GM12878 (cell line): Measurements from ENCODE around the gene WWOX. TPM values are rescaled to one million over a fixed set of nuclear protein-coding genes. Genes with fewer than 3 reads are reported as not detected.

Experiments used
- ESRRA ChIP-seq: IDR thresholded peaks from 2 replicates; pipeline ENCODE4 v1.6.1; 2012; ENCODE audit warnings: mild to moderate bottlenecking, low read length, improper control_type of control experiment
- ETV6 ChIP-seq, 2 experiments: fragments of 450-650 bp in 1 of 2; IDR thresholded peaks in 1 of 2; conservative IDR thresholded peaks in 1 of 2; 2 replicates each; pipeline ENCODE4 v1.6.1; 2014; ENCODE audit warnings: antibody characterized with exemption in 1 of 2, borderline replicate concordance in 1 of 2, low read depth in 1 of 2, mild to moderate bottlenecking in 1 of 2, moderate library complexity in 1 of 2
- FOXK2 ChIP-seq: fragments of 450-650 bp; IDR thresholded peaks from 2 replicates; pipeline ENCODE4 v1.6.1; 2017; ENCODE audit warnings: mild to moderate bottlenecking, moderate library complexity
- HCFC1 ChIP-seq: fragments of 150-350 bp; IDR thresholded peaks from 2 replicates; pipeline ENCODE4 v1.6.1; 2014; ENCODE audit warnings: low read length
- MEF2A ChIP-seq: IDR thresholded peaks from 2 replicates; pipeline ENCODE4 v1.6.1; 2011; ENCODE audit warnings: low read depth, mild to moderate bottlenecking, low read length, moderate library complexity; ENCODE audit not compliant: insufficient read depth
- NFIC ChIP-seq: IDR thresholded peaks from 2 replicates; pipeline ENCODE4 v1.6.1; 2012; ENCODE audit warnings: low read depth, mild to moderate bottlenecking, inconsistent platforms, low read length, moderate library complexity
- NFYB ChIP-seq: IDR thresholded peaks from 2 replicates; pipeline ENCODE4 v1.6.1; 2011; ENCODE audit warnings: low read depth, mild to moderate bottlenecking, low read length, improper control_type of control experiment, moderate library complexity; ENCODE audit not compliant: insufficient read depth
- POLR2AphosphoS2 ChIP-seq: IDR thresholded peaks from 2 replicates; pipeline ENCODE4 v1.6.1; 2011; ENCODE audit warnings: low read depth, mild to moderate bottlenecking, low read length, improper control_type of control experiment, moderate library complexity
- SMC3 ChIP-seq: IDR thresholded peaks from 2 replicates; pipeline ENCODE4 v1.6.1; 2011; ENCODE audit warnings: low read length, improper control_type of control experiment, borderline replicate concordance
- SREBF2 ChIP-seq: IDR thresholded peaks from 2 replicates; pipeline ENCODE4 v1.6.1; 2012; ENCODE audit warnings: mild to moderate bottlenecking, low read length
- STAT3 ChIP-seq: IDR thresholded peaks from 2 replicates; pipeline ENCODE4 v1.6.1; 2011; ENCODE audit warnings: low read depth, low read length, improper control_type of control experiment
- TARDBP ChIP-seq: IDR thresholded peaks from 2 replicates; pipeline ENCODE4 v1.6.1; 2016; ENCODE audit warnings: borderline replicate concordance
- YBX1 ChIP-seq: fragments of 450-650 bp; IDR thresholded peaks from 2 replicates; pipeline ENCODE4 v1.6.1; 2016; ENCODE audit warnings: antibody characterized with exemption
- ZBED1 ChIP-seq: IDR thresholded peaks from 2 replicates; pipeline ENCODE4 v1.6.1; 2016; ENCODE audit warnings: borderline replicate concordance
- ZNF274 ChIP-seq: IDR thresholded peaks from one replicate; pipeline ENCODE4 v1.8.0; 2011; ENCODE audit not compliant: insufficient read length, insufficient read depth
- polyA plus RNA-seq, 11 experiments: library from polyadenylated mRNA; depleted of rRNA in 4 of 11; unstranded in 6 of 11; stranded (reverse) in 5 of 11; fragments of >200 nt; fragmentation: Nextera tagmentation in 4 of 11; fragmentation: Illumina TruSeq in 1 of 11; extraction: Ambion mirVana in 4 of 11; extraction: Trizol in 1 of 11; gene quantifications; 1 replicate in 1 of 11; 2 replicates in 10 of 11; pipeline versions ENCODE4 v1.2.1 to v1.2.3, GENCODE V29; 2011 to 2016; ENCODE audit warnings: inconsistent platforms in 2 of 11, missing spikeins in 2 of 11, low read depth in 1 of 11
- total RNA-seq, 4 experiments: library from RNA; depleted of rRNA in 3 of 4; stranded (reverse); fragments of >200 nt in 3 of 4; fragmentation: Illumina TruSeq in 1 of 4; extraction: Trizol in 1 of 4; gene quantifications; 2 replicates each; pipeline versions ENCODE4 v1.2.1 to v1.2.3, GENCODE V29; 2013 to 2021
- TF ChIP-seq, protein P1 (sequence below): fragments of 150-350 bp; IDR thresholded peaks from 2 replicates; pipeline ENCODE4 v1.6.1; 2014; ENCODE audit warnings: mild to moderate bottlenecking, low read depth, low read length
- TF ChIP-seq, protein P2 (sequence below): fragments of 450-650 bp; IDR thresholded peaks from 2 replicates; pipeline ENCODE4 v1.6.1; 2014; ENCODE audit warnings: mild to moderate bottlenecking
- TF ChIP-seq, protein P3 (sequence below): IDR thresholded peaks from 2 replicates; pipeline ENCODE4 v1.6.1; 2011; ENCODE audit warnings: borderline replicate concordance, low read depth, mild to moderate bottlenecking, moderate library complexity, mixed read lengths, low read length; ENCODE audit not compliant: insufficient read depth; ENCODE audit errors: extremely low read length
- TF ChIP-seq, protein P4 (sequence below): fragments of 450-650 bp; formaldehyde crosslinking; IDR thresholded peaks from 2 replicates; pipeline ENCODE4 v1.5.0; 2022; ENCODE audit warnings: mild to moderate bottlenecking, missing genetic modification characterization
- TF ChIP-seq, protein P5 (sequence below): IDR thresholded peaks from 2 replicates; pipeline ENCODE4 v1.6.1; 2011; ENCODE audit warnings: low read depth, mild to moderate bottlenecking, low read length, moderate library complexity, borderline replicate concordance; ENCODE audit errors: extremely low read depth
- TF ChIP-seq, protein P6 (sequence below): fragments of 450-650 bp; IDR thresholded peaks from 2 replicates; pipeline ENCODE4 v1.6.1; 2017; ENCODE audit warnings: antibody characterized with exemption, mild to moderate bottlenecking, moderate library complexity

The WWOX gene
- total and polyA plus RNA-seq, 10 of the 15 experiments (the other 5 are each of a cell fraction or from before 2014, with no cell fraction given): 2.8 to 24.4 (median 17.8) TPM

DNA sequence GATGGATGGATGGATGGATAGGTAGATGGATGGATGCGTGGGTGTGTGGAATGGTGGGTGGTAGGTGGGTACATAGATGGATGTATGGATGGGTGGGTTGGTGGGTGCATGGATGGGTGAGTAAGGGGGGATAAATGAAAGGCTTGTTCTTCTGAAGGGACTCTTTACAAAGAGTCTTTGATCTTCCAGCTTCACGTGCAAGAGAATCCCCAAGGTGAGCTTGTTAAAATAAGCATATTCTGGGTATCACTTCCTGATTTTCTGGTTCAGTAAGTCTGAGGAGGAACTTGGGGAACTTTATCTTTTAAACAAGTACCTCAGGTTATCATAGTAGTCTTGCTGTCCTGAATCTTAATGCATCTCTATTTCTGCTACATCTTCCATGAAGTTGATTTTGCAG is 862.0 kb downstream of the WWOX start (continued):
- TF ChIP-seq ETV6 (conservative IDR thresholded peaks at IDR 0.05 in 1 of 2, IDR thresholded peaks at IDR 0.05 in 1 of 2; ENCODE audit: borderline replicate concordance in 1 of 2, low read depth in 1 of 2) (no peak), HCFC1 (no peak), YBX1 (no peak), POLR2AphosphoS2 (no peak), TARDBP (no peak), SREBF2 (no peak), NFYB (no peak), ZBED1 (peak; percentile 41; the same call in 1 of the 2 replicates), FOXK2 (peak; percentile 13; the same call in 1 of the 2 replicates), STAT3 (no peak), MEF2A (peak; percentile 82), ZNF274 (no peak), SMC3 (no peak), NFIC (peak; percentile 86), ESRRA (no peak)
- TF ChIP-seq, protein P1, sequence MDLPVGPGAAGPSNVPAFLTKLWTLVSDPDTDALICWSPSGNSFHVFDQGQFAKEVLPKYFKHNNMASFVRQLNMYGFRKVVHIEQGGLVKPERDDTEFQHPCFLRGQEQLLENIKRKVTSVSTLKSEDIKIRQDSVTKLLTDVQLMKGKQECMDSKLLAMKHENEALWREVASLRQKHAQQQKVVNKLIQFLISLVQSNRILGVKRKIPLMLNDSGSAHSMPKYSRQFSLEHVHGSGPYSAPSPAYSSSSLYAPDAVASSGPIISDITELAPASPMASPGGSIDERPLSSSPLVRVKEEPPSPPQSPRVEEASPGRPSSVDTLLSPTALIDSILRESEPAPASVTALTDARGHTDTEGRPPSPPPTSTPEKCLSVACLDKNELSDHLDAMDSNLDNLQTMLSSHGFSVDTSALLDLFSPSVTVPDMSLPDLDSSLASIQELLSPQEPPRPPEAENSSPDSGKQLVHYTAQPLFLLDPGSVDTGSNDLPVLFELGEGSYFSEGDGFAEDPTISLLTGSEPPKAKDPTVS: no peak
- TF ChIP-seq, protein P2, sequence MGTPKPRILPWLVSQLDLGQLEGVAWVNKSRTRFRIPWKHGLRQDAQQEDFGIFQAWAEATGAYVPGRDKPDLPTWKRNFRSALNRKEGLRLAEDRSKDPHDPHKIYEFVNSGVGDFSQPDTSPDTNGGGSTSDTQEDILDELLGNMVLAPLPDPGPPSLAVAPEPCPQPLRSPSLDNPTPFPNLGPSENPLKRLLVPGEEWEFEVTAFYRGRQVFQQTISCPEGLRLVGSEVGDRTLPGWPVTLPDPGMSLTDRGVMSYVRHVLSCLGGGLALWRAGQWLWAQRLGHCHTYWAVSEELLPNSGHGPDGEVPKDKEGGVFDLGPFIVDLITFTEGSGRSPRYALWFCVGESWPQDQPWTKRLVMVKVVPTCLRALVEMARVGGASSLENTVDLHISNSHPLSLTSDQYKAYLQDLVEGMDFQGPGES: no peak
- TF ChIP-seq, protein P3, sequence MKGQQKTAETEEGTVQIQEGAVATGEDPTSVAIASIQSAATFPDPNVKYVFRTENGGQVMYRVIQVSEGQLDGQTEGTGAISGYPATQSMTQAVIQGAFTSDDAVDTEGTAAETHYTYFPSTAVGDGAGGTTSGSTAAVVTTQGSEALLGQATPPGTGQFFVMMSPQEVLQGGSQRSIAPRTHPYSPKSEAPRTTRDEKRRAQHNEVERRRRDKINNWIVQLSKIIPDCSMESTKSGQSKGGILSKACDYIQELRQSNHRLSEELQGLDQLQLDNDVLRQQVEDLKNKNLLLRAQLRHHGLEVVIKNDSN: no peak
- TF ChIP-seq, protein P4, sequence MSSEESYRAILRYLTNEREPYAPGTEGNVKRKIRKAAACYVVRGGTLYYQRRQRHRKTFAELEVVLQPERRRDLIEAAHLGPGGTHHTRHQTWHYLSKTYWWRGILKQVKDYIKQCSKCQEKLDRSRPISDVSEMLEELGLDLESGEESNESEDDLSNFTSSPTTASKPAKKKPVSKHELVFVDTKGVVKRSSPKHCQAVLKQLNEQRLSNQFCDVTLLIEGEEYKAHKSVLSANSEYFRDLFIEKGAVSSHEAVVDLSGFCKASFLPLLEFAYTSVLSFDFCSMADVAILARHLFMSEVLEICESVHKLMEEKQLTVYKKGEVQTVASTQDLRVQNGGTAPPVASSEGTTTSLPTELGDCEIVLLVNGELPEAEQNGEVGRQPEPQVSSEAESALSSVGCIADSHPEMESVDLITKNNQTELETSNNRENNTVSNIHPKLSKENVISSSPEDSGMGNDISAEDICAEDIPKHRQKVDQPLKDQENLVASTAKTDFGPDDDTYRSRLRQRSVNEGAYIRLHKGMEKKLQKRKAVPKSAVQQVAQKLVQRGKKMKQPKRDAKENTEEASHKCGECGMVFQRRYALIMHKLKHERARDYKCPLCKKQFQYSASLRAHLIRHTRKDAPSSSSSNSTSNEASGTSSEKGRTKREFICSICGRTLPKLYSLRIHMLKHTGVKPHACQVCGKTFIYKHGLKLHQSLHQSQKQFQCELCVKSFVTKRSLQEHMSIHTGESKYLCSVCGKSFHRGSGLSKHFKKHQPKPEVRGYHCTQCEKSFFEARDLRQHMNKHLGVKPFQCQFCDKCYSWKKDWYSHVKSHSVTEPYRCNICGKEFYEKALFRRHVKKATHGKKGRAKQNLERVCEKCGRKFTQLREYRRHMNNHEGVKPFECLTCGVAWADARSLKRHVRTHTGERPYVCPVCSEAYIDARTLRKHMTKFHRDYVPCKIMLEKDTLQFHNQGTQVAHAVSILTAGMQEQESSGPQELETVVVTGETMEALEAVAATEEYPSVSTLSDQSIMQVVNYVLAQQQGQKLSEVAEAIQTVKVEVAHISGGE (CRISPR knock-in tag): no peak
- TF ChIP-seq, protein P5, sequence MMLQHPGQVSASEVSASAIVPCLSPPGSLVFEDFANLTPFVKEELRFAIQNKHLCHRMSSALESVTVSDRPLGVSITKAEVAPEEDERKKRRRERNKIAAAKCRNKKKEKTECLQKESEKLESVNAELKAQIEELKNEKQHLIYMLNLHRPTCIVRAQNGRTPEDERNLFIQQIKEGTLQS: no peak
- TF ChIP-seq, protein P6, sequence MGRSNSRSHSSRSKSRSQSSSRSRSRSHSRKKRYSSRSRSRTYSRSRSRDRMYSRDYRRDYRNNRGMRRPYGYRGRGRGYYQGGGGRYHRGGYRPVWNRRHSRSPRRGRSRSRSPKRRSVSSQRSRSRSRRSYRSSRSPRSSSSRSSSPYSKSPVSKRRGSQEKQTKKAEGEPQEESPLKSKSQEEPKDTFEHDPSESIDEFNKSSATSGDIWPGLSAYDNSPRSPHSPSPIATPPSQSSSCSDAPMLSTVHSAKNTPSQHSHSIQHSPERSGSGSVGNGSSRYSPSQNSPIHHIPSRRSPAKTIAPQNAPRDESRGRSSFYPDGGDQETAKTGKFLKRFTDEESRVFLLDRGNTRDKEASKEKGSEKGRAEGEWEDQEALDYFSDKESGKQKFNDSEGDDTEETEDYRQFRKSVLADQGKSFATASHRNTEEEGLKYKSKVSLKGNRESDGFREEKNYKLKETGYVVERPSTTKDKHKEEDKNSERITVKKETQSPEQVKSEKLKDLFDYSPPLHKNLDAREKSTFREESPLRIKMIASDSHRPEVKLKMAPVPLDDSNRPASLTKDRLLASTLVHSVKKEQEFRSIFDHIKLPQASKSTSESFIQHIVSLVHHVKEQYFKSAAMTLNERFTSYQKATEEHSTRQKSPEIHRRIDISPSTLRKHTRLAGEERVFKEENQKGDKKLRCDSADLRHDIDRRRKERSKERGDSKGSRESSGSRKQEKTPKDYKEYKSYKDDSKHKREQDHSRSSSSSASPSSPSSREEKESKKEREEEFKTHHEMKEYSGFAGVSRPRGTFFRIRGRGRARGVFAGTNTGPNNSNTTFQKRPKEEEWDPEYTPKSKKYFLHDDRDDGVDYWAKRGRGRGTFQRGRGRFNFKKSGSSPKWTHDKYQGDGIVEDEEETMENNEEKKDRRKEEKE: no peak
